GM23338 (cell line): Measurements from ENCODE around the gene HOXB5. TPM values are rescaled to one million over a fixed set of nuclear protein-coding genes. Genes with fewer than 3 reads are reported as not detected.

Experiments used
- ATAC-seq: fragments of 200-7000 bp; cut with Tn5 transposase; 3 replicates; pipeline ENCODE4 v1.9.1; 2020
- DNase-seq: peaks from one replicate; pipeline ENCODE4 v3.0.0-alpha.2; 2015; ENCODE audit warnings: low spot score
- H2AFZ ChIP-seq: fragments of 200-600 bp; sonication (generic); 2 replicates; pipeline ENCODE4 v1.8.0; 2016; ENCODE audit warnings: antibody characterized with exemption, mild to moderate bottlenecking, moderate library complexity
- H3F3A ChIP-seq: fragments of 200-600 bp; sonication (generic); replicated peaks from 2 replicates; pipeline ENCODE4 v1.8.0; 2017; ENCODE audit warnings: antibody characterized with exemption, mixed run types, low read depth
- H3K27ac ChIP-seq: fragments of 200-600 bp; sonication (generic); 2 replicates; pipeline ENCODE4 v1.6.1; 2016; ENCODE audit warnings: low read depth
- H3K27me3 ChIP-seq: fragments of 200-600 bp; sonication (generic); 2 replicates; pipeline ENCODE4 v1.8.0; 2016; ENCODE audit warnings: mild to moderate bottlenecking, mixed run types, moderate library complexity; ENCODE audit not compliant: insufficient read depth
- H3K36me3 ChIP-seq: fragments of 200-600 bp; sonication (generic); 2 replicates; pipeline ENCODE4 v1.8.0; 2016; ENCODE audit warnings: mild to moderate bottlenecking; ENCODE audit not compliant: insufficient read depth
- H3K4me1 ChIP-seq: fragments of 200-600 bp; sonication (generic); 2 replicates; pipeline ENCODE4 v1.8.0; 2016; ENCODE audit warnings: mild to moderate bottlenecking, moderate library complexity; ENCODE audit not compliant: insufficient read depth
- H3K4me2 ChIP-seq: fragments of 200-600 bp; sonication (generic); 2 replicates; pipeline ENCODE4 v1.7.1; 2017; ENCODE audit warnings: mixed run types
- H3K4me3 ChIP-seq: fragments of 200-600 bp; sonication (generic); 2 replicates; pipeline ENCODE4 v1.6.1; 2016; ENCODE audit warnings: mixed run types
- H3K79me2 ChIP-seq: fragments of 200-600 bp; sonication (generic); replicated peaks from 2 replicates; pipeline ENCODE4 v1.8.0; 2017; ENCODE audit warnings: mild to moderate bottlenecking; ENCODE audit not compliant: insufficient read depth
- H3K9me2 ChIP-seq: fragments of 200-600 bp; sonication (generic); 2 replicates; pipeline ENCODE4 v1.8.0; 2017; ENCODE audit not compliant: insufficient read depth
- H4K20me1 ChIP-seq: fragments of 200-600 bp; sonication (generic); replicated peaks from 2 replicates; pipeline ENCODE4 v1.8.0; 2017; ENCODE audit warnings: mild to moderate bottlenecking; ENCODE audit not compliant: insufficient read depth
- H3K27ac Mint-ChIP-seq: 2 replicates; pipeline ENCODE4 v1.8.0; 2020; ENCODE audit warnings: inconsistent platforms, mild to moderate bottlenecking, moderate library complexity, mixed read lengths
- H3K27me3 Mint-ChIP-seq: 3 replicates; pipeline ENCODE4 v1.8.0; 2022; ENCODE audit warnings: low read depth, mild to moderate bottlenecking, moderate library complexity, mixed read lengths, inconsistent platforms; ENCODE audit not compliant: insufficient read depth, poor library complexity
- H3K36me3 Mint-ChIP-seq: 3 replicates; pipeline ENCODE4 v1.8.0; 2021; ENCODE audit warnings: low read depth, mild to moderate bottlenecking, inconsistent platforms, moderate library complexity, mixed read lengths
- H3K4me1 Mint-ChIP-seq: 3 replicates; pipeline ENCODE4 v1.8.0; 2020; ENCODE audit warnings: mild to moderate bottlenecking, inconsistent platforms, mixed read lengths
- H3K4me3 Mint-ChIP-seq: 3 replicates; pipeline ENCODE4 v1.8.0; 2021; ENCODE audit warnings: moderate library complexity, mild to moderate bottlenecking, inconsistent platforms, mixed read lengths
- H3K9me3 Mint-ChIP-seq: 3 replicates; pipeline ENCODE4 v1.8.0; 2020; ENCODE audit warnings: moderate library complexity, mild to moderate bottlenecking, inconsistent platforms, mixed read lengths
- EZH2 ChIP-seq: fragments of 200-600 bp; sonication (generic); IDR thresholded peaks from one replicate; pipeline ENCODE4 v1.8.0; 2017; ENCODE audit warnings: antibody characterized with exemption, mild to moderate bottlenecking, low read depth; ENCODE audit not compliant: unreplicated experiment
- NANOG ChIP-seq: IDR thresholded peaks from 2 replicates; pipeline ENCODE4 v1.6.1; 2016; ENCODE audit warnings: antibody characterized with exemption, borderline replicate concordance
- POLR2AphosphoS5 ChIP-seq: IDR thresholded peaks from 2 replicates; pipeline ENCODE4 v1.6.1; 2016; ENCODE audit warnings: antibody characterized with exemption, low read depth
- STAT1 ChIP-seq: IDR thresholded peaks from one replicate; pipeline ENCODE4 v1.6.1; 2016; ENCODE audit warnings: antibody characterized with exemption; ENCODE audit not compliant: unreplicated experiment
- ZNF331 ChIP-seq: fragments of 250-450 bp; sonication (Bioruptor Pico); IDR thresholded peaks from 2 replicates; pipeline ENCODE4 v1.5.0; 2020; ENCODE audit warnings: low read depth, mild to moderate bottlenecking, moderate library complexity
- ZNF462 ChIP-seq: fragments of 250-450 bp; sonication (Bioruptor Pico); IDR thresholded peaks from 2 replicates; pipeline ENCODE4 v1.5.0; 2020; ENCODE audit warnings: mild to moderate bottlenecking, moderate library complexity
- polyA plus RNA-seq: library from polyadenylated mRNA; unstranded; fragments of >200 nt; fragmentation: Nextera tagmentation; extraction: Ambion mirVana; gene quantifications from 2 replicates; pipeline ENCODE4 v1.2.1, GENCODE V29; 2016
- total RNA-seq: library from RNA; depleted of rRNA; stranded (reverse); fragments of >200 nt; shearing (Covaris generic); gene quantifications from 2 replicates; pipeline ENCODE4 v1.2.3, GENCODE V29; 2014
- TF ChIP-seq, protein P1 (sequence below): IDR thresholded peaks from 2 replicates; pipeline ENCODE4 v1.6.1; 2016; ENCODE audit warnings: antibody characterized with exemption
- TF ChIP-seq, protein P2 (sequence below): IDR thresholded peaks from one replicate; pipeline ENCODE4 v1.6.1; 2018; ENCODE audit warnings: antibody characterized with exemption; ENCODE audit not compliant: unreplicated experiment

Gene HOXB5
- total and polyA plus RNA-seq, 2 experiments from 2014 or later: not detected

- peaks cover 70% of the 10 kb centered on the region for H3K4me1 Mint-ChIP-seq
- Histone ChIP-seq H3K27me3 (peaks cover 100% of the 10 kb centered on the region), H3K4me3 (peak within 1 kb of the TSS; percentile 47), H3K79me2 (no peaks in the 10 kb centered on the region), H3K27ac (no peak within 1 kb of the TSS), H3K4me2 (peak within 1 kb of the TSS; percentile 74), H3K36me3 (no peaks in the 10 kb centered on the region; the same call in 1 of the 2 replicates), H3F3A (peaks cover 33% of the 10 kb centered on the region), H4K20me1 (peaks cover 18% of the 10 kb centered on the region), H3K9me2 (no peaks in the 10 kb centered on the region), H3K4me1 (peaks cover 89% of the 10 kb centered on the region), H2AFZ (no peak within 1 kb of the TSS)
- H3K4me3 Mint-ChIP-seq: peak within 1 kb of the TSS; percentile 55
- peaks cover 3% of the 10 kb centered on the region for H3K9me3 Mint-ChIP-seq
- H3K36me3 Mint-ChIP-seq: peaks cover 4% of the 10 kb centered on the region; the same call in 1 of the 3 replicates
- ATAC-seq (no peak), DNase-seq (peak; percentile 49)
- no peak within 1 kb of the TSS for H3K27ac Mint-ChIP-seq
- H3K27me3 Mint-ChIP-seq: peaks cover 98% of the 10 kb centered on the region
- TF ChIP-seq, protein P1, sequence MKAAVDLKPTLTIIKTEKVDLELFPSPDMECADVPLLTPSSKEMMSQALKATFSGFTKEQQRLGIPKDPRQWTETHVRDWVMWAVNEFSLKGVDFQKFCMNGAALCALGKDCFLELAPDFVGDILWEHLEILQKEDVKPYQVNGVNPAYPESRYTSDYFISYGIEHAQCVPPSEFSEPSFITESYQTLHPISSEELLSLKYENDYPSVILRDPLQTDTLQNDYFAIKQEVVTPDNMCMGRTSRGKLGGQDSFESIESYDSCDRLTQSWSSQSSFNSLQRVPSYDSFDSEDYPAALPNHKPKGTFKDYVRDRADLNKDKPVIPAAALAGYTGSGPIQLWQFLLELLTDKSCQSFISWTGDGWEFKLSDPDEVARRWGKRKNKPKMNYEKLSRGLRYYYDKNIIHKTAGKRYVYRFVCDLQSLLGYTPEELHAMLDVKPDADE: no peak
- no peak for TF ChIP-seq NANOG
- TF ChIP-seq POLR2AphosphoS5: no peak
- no peak for TF ChIP-seq ZNF462 (CRISPR knock-in tag)
- TF ChIP-seq, protein P2, sequence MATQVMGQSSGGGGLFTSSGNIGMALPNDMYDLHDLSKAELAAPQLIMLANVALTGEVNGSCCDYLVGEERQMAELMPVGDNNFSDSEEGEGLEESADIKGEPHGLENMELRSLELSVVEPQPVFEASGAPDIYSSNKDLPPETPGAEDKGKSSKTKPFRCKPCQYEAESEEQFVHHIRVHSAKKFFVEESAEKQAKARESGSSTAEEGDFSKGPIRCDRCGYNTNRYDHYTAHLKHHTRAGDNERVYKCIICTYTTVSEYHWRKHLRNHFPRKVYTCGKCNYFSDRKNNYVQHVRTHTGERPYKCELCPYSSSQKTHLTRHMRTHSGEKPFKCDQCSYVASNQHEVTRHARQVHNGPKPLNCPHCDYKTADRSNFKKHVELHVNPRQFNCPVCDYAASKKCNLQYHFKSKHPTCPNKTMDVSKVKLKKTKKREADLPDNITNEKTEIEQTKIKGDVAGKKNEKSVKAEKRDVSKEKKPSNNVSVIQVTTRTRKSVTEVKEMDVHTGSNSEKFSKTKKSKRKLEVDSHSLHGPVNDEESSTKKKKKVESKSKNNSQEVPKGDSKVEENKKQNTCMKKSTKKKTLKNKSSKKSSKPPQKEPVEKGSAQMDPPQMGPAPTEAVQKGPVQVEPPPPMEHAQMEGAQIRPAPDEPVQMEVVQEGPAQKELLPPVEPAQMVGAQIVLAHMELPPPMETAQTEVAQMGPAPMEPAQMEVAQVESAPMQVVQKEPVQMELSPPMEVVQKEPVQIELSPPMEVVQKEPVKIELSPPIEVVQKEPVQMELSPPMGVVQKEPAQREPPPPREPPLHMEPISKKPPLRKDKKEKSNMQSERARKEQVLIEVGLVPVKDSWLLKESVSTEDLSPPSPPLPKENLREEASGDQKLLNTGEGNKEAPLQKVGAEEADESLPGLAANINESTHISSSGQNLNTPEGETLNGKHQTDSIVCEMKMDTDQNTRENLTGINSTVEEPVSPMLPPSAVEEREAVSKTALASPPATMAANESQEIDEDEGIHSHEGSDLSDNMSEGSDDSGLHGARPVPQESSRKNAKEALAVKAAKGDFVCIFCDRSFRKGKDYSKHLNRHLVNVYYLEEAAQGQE: no peak
- TF ChIP-seq ZNF331 (CRISPR knock-in tag): no peak
- TF ChIP-seq STAT1: no peak
- TF ChIP-seq EZH2: no peak
These were observed 48.6 kb downstream of the HOXB5 start, which contains the start of gene HOXB2 for GRCh38 chr17:48545022-48545375. Gene HOXB2, minus strand, starts transcription at chr17:48545109. Its CDS starts 198 bp downstream, at chr17:48544911.
